MG63 (cell line): ENCODE results near the gene GRIN1. TPM values are rescaled to one million over a fixed set of nuclear protein-coding genes. Genes with fewer than 3 reads are reported as not detected.
A peak's percentile ranks its signal among the peaks of the same experiment; 100 is the strongest.

ENCODE experiments used
- DNase-seq: peaks from one replicate; pipeline ENCODE4 v3.0.0-alpha.2; 2020
- H3K27me3 ChIP-seq: fragments of 250-450 bp; sonication (Bioruptor Pico); 2 replicates; pipeline ENCODE4 v1.5.1; 2020; ENCODE audit warnings: mild to moderate bottlenecking, moderate library complexity
- H3K36me3 ChIP-seq: fragments of 250-450 bp; sonication (Bioruptor Pico); 2 replicates; pipeline ENCODE4 v1.5.1; 2020; ENCODE audit warnings: mild to moderate bottlenecking, moderate library complexity
- H3K4me3 ChIP-seq: fragments of 250-450 bp; sonication (Bioruptor Pico); 2 replicates; pipeline ENCODE4 v1.5.1; 2020; ENCODE audit warnings: mild to moderate bottlenecking, moderate library complexity
- H3K9me3 ChIP-seq: fragments of 250-450 bp; sonication (Bioruptor Pico); 2 replicates; pipeline ENCODE4 v1.5.1; 2020; ENCODE audit warnings: mild to moderate bottlenecking, moderate library complexity
- total RNA-seq: library from RNA; depleted of rRNA; stranded (reverse); fragments of >200 nt; shearing (Covaris generic); gene quantifications from 2 replicates; pipeline ENCODE4 v1.2.3, GENCODE V29; 2014; ENCODE audit warnings: low replicate concordance

GRIN1 gene
- total RNA-seq, 1 experiment from 2014 or later: not detected

DNA sequence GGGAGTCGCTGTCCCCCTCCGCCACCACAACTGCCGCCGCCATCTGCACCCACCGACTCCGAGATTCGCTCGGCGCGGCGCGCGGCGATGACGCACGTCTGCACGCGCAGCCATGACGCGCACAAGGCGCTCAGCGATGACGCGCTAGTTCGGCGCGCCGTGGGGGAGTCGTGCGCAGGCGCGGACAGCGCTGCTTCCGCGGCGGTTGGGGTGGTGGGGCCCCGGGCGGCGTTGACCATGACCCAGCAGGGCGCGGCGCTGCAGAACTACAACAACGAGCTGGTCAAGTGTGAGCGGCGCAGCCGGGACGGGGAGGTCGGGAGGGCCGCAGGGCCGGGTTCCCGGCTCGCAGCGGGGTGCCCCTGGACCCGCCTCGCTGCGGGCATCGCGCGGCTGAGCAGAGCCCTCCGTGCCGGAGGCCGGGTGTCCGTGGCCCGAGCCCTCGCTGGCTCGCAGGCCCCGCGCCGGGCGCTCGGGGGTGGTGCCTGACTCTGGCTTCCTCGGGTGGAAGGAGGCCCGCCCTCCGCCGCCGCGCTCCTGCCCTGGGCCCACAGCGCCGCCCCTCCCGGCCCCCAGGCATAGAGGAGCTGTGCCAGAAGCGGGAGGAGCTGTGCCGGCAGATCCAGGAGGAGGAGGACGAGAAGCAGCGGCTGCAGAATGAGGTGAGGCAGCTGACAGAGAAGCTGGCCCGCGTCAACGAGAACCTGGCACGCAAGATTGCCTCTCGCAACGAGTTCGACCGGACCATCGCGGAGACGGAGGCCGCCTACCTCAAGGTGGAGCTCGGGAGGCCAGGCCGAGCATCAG, 49.7 kb downstream of the GRIN1 start, which contains the start of the genes ANAPC2 and SSNA1:
ANAPC2 (minus strand) TSS at position 71 of the 807 bp plus-strand sequence; CDS start at position 43, 28 bp downstream.
SSNA1 (plus strand) TSS at position 187 of the 807 bp plus-strand sequence; CDS start at position 238, 51 bp downstream.
- no peaks in the 10 kb centered on the region for H3K9me3 ChIP-seq
- peak within 1 kb of the TSS; percentile 88 for H3K4me3 ChIP-seq
- peak; percentile 89 for DNase-seq
- no peaks in the 10 kb centered on the region for H3K27me3 ChIP-seq
- peaks cover 18% of the 10 kb centered on the region for H3K36me3 ChIP-seq

GRCh38 chr9:137189297-137190295, 50.6 kb downstream of the GRIN1 start:
- Histone ChIP-seq H3K36me3 (peaks cover 18% of the 10 kb centered on the region), H3K27me3 (no peaks in the 10 kb centered on the region), H3K9me3 (no peaks in the 10 kb centered on the region), H3K4me3 (peak overlapping the region; percentile 88)
- no peak for DNase-seq

GRCh38 chr9:137190315-137190856, 51.4 kb downstream of the GRIN1 start:
- no peak for DNase-seq
- Histone ChIP-seq H3K36me3 (peaks cover 18% of the 10 kb centered on the region), H3K27me3 (no peaks in the 10 kb centered on the region), H3K4me3 (no peak overlapping the region), H3K9me3 (no peaks in the 10 kb centered on the region)

GRCh38 chr9:137191245-137191644, 52.3 kb downstream of the GRIN1 start:
- H3K9me3 ChIP-seq: no peaks in the 10 kb centered on the region
- H3K4me3 ChIP-seq: no peak overlapping the region
- no peak for DNase-seq
- peaks cover 16% of the 10 kb centered on the region for H3K36me3 ChIP-seq
- no peaks in the 10 kb centered on the region for H3K27me3 ChIP-seq

DNA sequence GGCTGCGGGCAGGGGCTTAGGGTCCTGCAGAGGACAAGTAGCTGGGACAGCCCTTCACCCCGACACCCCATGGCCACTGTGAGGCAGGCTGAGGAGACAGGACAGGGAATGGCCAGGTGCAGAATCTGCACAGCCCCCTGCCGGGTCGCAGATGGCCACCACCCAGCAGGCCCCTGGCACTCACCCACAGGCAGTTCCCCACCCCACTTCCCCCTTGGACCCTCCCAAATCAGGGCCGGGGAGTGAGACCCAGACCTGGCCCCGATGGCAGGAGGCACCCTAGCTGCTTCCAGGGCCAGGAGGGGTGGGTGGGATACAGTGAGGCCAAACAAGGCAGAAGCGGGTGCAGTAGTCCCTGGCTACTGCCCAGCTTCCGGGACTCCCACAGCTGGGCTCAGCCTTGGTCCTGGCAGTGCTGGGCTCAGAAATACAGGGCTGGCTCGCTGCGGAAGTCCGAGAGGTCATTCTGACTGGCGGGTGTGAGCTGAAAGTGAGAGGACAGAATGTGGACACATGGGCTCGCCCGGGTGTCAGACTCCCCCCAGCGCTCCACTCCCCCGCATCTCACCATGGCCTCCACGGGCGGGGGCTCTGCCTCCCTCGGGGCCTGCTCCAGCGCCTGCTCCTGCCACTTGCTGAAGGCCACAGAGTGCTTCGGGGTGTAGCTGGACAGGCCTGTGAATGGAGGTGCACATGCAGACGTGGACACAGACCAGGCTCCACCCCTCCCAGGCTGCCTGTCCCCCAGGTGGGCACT, 52.9 kb downstream of the GRIN1 start:
- Histone ChIP-seq H3K4me3 (no peak overlapping the region), H3K27me3 (no peaks in the 10 kb centered on the region), H3K36me3 (peaks cover 15% of the 10 kb centered on the region), H3K9me3 (no peaks in the 10 kb centered on the region)
- DNase-seq: no peak

- no peak for DNase-seq
- H3K36me3 ChIP-seq: peaks cover 9% of the 10 kb centered on the region
Observed at GRCh38 chr9:137192448-137192780, 53.5 kb downstream of the GRIN1 start.

GRCh38 chr9:137192859-137193258, 53.9 kb downstream of the GRIN1 start:
- no peaks in the 10 kb centered on the region for H3K27me3 ChIP-seq

More at GRCh38 chr9:137192448-137192780, 53.5 kb downstream of the GRIN1 start:
- Histone ChIP-seq H3K4me3 (no peak overlapping the region), H3K27me3 (no peaks in the 10 kb centered on the region), H3K9me3 (no peaks in the 10 kb centered on the region)

GRCh38 chr9:137193771-137194170, 54.8 kb downstream of the GRIN1 start:
- Histone ChIP-seq H3K9me3 (no peaks in the 10 kb centered on the region), H3K4me3 (no peak overlapping the region), H3K36me3 (peaks cover 8% of the 10 kb centered on the region), H3K27me3 (no peaks in the 10 kb centered on the region)
- no peak for DNase-seq

More at GRCh38 chr9:137192859-137193258, 53.9 kb downstream of the GRIN1 start:
- DNase-seq: no peak
- Histone ChIP-seq H3K4me3 (no peak overlapping the region), H3K9me3 (no peaks in the 10 kb centered on the region), H3K36me3 (peaks cover 8% of the 10 kb centered on the region)

DNA sequence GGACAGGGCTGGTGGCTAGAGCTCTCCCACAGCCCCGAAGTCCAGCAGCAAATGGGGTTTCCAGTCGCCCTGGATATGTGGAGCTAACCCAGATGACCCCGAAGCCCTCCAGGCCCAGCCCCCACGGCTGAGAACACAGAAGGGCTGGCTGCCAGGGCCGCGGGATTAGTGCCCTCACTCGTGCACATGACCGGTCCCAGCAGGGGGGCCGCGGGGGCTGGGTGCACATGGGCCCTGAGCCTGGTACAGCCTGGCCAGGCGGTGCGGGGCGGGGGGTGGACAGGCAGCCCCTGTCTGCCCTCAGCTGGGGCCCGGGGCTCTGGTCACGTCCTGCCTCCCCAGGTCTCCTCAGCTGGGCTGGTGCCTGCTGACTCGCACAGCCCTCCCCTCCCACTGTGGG, 55.4 kb downstream of the GRIN1 start:
- no peaks in the 10 kb centered on the region for H3K27me3 ChIP-seq
- peaks cover 8% of the 10 kb centered on the region for H3K36me3 ChIP-seq
- H3K9me3 ChIP-seq: no peaks in the 10 kb centered on the region
- no peak for DNase-seq
- no peak overlapping the region for H3K4me3 ChIP-seq

- H3K36me3 ChIP-seq: peaks cover 3% of the 10 kb centered on the region
- DNase-seq: no peak
- no peaks in the 10 kb centered on the region for H3K27me3 ChIP-seq
- no peaks in the 10 kb centered on the region for H3K9me3 ChIP-seq
- no peak overlapping the region for H3K4me3 ChIP-seq
Observed at GRCh38 chr9:137194909-137195308, 56.0 kb downstream of the GRIN1 start.

DNA sequence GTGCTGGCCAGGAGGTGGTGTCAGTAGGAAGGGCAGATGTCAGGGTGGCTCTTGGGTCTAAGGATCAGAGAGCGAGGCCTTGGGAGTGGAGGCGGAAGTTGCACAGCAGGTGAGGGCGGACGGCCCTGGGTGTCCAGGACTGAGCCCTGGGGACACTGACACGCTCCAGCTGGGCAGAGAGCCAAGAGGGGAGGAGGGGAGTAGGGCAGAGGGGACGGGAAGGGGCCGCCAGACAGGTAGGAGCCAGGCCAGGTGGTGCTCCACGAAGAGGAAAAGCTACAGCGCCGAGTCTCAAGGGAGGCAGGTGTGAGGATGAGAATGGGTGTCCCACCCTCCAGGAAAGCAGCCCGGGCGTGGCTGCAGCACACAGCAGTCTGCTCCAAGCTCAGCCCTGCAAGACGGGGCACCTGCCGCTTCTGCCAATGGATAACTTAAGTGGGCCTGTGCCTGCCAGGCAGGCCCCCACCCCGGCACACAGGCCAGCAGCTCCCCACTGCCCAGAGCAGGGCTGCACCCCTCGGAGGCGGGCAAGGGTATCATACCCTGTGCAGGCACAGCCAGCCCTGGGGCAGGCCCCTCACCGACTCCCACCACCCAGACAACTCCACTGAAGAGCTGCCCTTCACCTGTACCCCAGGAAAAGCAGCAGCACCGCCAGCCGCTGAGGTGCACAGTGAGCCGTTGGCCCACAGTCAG, 56.7 kb downstream of the GRIN1 start:
- H3K4me3 ChIP-seq: no peak overlapping the region
- H3K27me3 ChIP-seq: no peaks in the 10 kb centered on the region
- no peaks in the 10 kb centered on the region for H3K9me3 ChIP-seq
- no peak for DNase-seq
- no peaks in the 10 kb centered on the region for H3K36me3 ChIP-seq

GRCh38 chr9:137198051-137198901, 59.3 kb downstream of the GRIN1 start:
- H3K36me3 ChIP-seq: no peaks in the 10 kb centered on the region
- no peaks in the 10 kb centered on the region for H3K27me3 ChIP-seq
- no peaks in the 10 kb centered on the region for H3K9me3 ChIP-seq
- no peak overlapping the region for H3K4me3 ChIP-seq
- no peak for DNase-seq

DNA sequence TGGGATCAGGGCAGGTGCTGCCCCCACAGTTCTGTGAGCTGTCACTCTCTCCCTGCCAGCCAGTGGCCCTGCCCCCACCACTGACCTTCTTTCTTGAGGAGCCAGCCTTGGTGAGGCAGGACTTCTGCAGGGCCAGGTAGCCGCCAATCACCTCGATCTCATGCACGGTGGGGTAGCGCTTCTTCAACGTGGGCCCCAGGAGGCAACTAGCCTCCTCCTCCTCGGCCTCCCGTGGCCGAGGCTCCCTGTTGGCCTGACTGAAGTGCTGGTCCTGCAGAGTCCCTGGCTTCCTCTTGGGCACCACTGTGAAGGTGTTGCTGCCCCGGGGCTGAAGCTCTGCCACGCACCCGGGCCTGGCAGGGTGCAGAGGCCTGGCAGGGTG, 59.9 kb downstream of the GRIN1 start:
- Histone ChIP-seq H3K36me3 (peaks cover under 1% of the 10 kb centered on the region; the same call in 1 of the 2 replicates), H3K27me3 (no peaks in the 10 kb centered on the region), H3K9me3 (no peaks in the 10 kb centered on the region), H3K4me3 (no peak overlapping the region)
- no peak for DNase-seq

DNA sequence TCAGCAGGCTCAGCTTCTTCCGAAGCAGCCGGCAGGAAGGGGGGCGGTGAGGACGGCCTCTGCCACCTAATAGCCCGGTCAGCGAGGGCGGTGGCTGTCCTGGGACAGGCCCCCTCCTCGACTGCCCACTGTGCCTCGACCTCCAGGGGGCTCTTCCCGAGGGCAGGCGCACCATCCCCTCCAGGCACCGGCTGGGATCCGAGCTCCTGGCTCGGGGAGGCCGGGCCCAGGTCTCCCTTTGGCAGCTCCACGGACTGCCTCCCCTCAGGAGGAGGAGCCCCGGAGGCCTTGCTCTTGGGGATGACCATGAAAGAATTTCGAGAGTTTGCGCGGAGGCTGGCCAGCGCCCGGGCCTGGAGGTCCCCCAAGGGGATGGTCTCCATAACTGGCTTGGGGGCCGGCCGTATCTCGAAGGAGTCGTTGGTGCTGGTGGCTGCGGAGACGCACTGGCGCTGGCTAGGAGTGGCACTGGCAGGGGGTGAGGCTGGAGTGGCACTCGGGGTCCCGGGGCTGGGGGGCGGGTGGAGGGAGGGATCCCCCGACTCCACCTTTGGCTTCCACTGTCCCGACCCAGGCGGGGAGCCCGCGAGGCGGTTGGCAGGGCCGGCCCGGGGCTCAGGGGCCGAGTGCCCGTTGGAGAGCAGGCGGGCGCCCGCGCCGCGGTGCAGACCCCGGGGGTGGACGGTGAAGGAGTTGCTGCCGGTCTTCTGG, 60.6 kb downstream of the GRIN1 start:
- Histone ChIP-seq H3K36me3 (peaks cover 4% of the 10 kb centered on the region), H3K4me3 (peak overlapping the region; percentile 30), H3K9me3 (no peaks in the 10 kb centered on the region), H3K27me3 (no peaks in the 10 kb centered on the region)
- no peak for DNase-seq
